Gastrocnemius medialis (tissue), 4 donors: ENCODE data around the gene ETNK1. TPM values are rescaled to one million over a fixed set of nuclear protein-coding genes. Genes with fewer than 3 reads are reported as not detected.

Experiments
- ATAC-seq, 2 donors: fragments of 150-250 bp; one replicate each; pipeline ENCODE4 v1.9.1; 2016
- DNase-seq, 2 donors: peaks; one replicate each; pipeline ENCODE4 v3.0.0-alpha.2; 2019
- H3K27ac ChIP-seq, 4 donors: fragments of 200-600 bp; sonication (generic); 1 replicate in 1 of 4; 2 replicates in 3 of 4; pipeline ENCODE4 v1.5.1; 2016 to 2018; ENCODE audit warnings: mild to moderate bottlenecking in 2 of 4, moderate library complexity in 1 of 4
- H3K27me3 ChIP-seq, 3 donors: fragments of 200-600 bp; sonication (generic) in 2 of 3; 1 replicate in 1 of 3; 2 replicates in 2 of 3; pipeline versions ENCODE4 v1.5.1 to v1.6.0; 2016 to 2019; ENCODE audit warnings: mild to moderate bottlenecking in 1 of 3, moderate library complexity in 1 of 3
- H3K36me3 ChIP-seq, 2 donors: fragments of 200-600 bp; sonication (generic) in 1 of 2; one replicate each; pipeline ENCODE4 v1.5.1; 2017 to 2018
- H3K4me1 ChIP-seq, 2 donors: fragments of 200-600 bp; sonication (generic) in 1 of 2; one replicate each; pipeline ENCODE4 v1.5.1; 2016 to 2017; ENCODE audit warnings: mild to moderate bottlenecking in 2 of 2
- H3K4me3 ChIP-seq, 4 donors: fragments of 200-600 bp; sonication (generic) in 3 of 4; 1 replicate in 1 of 4; 2 replicates in 3 of 4; pipeline ENCODE4 v1.5.1; 2016 to 2019; ENCODE audit warnings: mild to moderate bottlenecking in 2 of 4
- H3K9me3 ChIP-seq, 3 donors: fragments of 200-600 bp; sonication (generic) in 2 of 3; 1 replicate in 1 of 3; 2 replicates in 2 of 3; pipeline ENCODE4 v1.5.1; 2016 to 2019
- CTCF ChIP-seq, 5 experiments: fragments of 450-650 bp in 3 of 5; fragments of 200-600 bp in 2 of 5; sonication (generic) in 2 of 5; IDR thresholded peaks in 4 of 5; conservative IDR thresholded peaks in 1 of 5; 1 replicate in 4 of 5; 2 replicates in 1 of 5; pipeline ENCODE4 v1.5.1; 2016 to 2019; ENCODE audit warnings: antibody characterized with exemption in 5 of 5, mild to moderate bottlenecking in 3 of 5, moderate library complexity in 3 of 5
- POLR2A ChIP-seq, 2 donors: fragments of 450-650 bp; IDR thresholded peaks; one replicate each; pipeline ENCODE4 v1.6.1; 2017; ENCODE audit warnings: antibody characterized with exemption in 2 of 2, mild to moderate bottlenecking in 2 of 2, moderate library complexity in 2 of 2
- in situ Hi-C, 4 donors: fragments of 200-750 bp; cut with MboI; loops; one replicate each; pipeline versions ENCODE4 v1.15.0 to v1.8.0; 2017; ENCODE audit warnings: low sequenced_read_pairs in 4 of 4
- intact Hi-C: fragments of 100-400 bp; cut with DNase I; formaldehyde crosslinking; loops from one replicate; pipeline ENCODE4 v1.15.1; 2023; ENCODE audit warnings: low total_unique reads
- total RNA-seq, 4 donors: library from RNA; depleted of rRNA; stranded (reverse); fragments of >200 nt; gene quantifications; one replicate each; pipeline versions ENCODE4 v1.1.0 to v1.2.3, GENCODE V29; 2016

The ETNK1 gene
- total RNA-seq, 4 donors from 2014 or later: 6.5 to 15.1 (median 7.2) TPM

DNA sequence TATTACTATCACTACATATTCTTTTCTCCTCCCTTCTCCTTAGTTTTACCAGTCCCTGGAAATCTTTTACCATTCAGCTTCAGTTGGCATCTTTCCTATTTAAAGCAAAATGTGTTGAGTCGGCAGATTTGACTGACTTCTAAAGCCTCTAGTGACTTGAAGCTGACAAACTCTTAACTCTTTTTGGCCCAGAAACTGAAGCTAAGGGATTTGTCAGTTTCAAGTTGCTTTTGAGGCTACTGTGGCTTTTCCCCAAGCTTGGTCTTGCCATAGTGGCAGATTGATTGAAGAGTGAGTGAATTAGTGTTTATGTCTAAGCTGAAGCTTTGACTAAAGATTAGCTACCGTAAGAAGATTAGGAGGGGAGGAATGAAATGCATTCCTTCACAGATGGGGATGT, 104.0 kb downstream of the ETNK1 start:
- no peaks in the 10 kb centered on the region for H3K9me3 ChIP-seq
- intact Hi-C loops (no loop called here), in situ Hi-C loops (no loop called here)
- H3K36me3 ChIP-seq: no peaks in the 10 kb centered on the region
- H3K27me3 ChIP-seq: no peaks in the 10 kb centered on the region
- no peak overlapping the region for H3K27ac ChIP-seq
- DNase-seq: no peak
- TF ChIP-seq CTCF (IDR thresholded peaks at IDR 0.05 in 4 of 5, conservative IDR thresholded peaks at IDR 0.05 in 1 of 5): no peak
- no peak for TF ChIP-seq POLR2A (IDR thresholded peaks at IDR 0.05)
- H3K4me1 ChIP-seq: no peaks in the 10 kb centered on the region
- ATAC-seq: no peak
- H3K4me3 ChIP-seq: no peak overlapping the region

GRCh38 chr12:22729431-22729956, 104.5 kb downstream of the ETNK1 start:
- DNase-seq (no peak), ATAC-seq (no peak)
- Histone ChIP-seq H3K36me3 (no peaks in the 10 kb centered on the region), H3K4me1 (no peaks in the 10 kb centered on the region), H3K9me3 (no peaks in the 10 kb centered on the region), H3K27ac (no peak overlapping the region), H3K27me3 (no peaks in the 10 kb centered on the region), H3K4me3 (no peak overlapping the region)
- TF ChIP-seq POLR2A (IDR thresholded peaks at IDR 0.05) (no peak), CTCF (IDR thresholded peaks at IDR 0.05 in 4 of 5, conservative IDR thresholded peaks at IDR 0.05 in 1 of 5) (no peak)
- intact Hi-C loops: no loop called here
- in situ Hi-C loops: no loop called here

DNA sequence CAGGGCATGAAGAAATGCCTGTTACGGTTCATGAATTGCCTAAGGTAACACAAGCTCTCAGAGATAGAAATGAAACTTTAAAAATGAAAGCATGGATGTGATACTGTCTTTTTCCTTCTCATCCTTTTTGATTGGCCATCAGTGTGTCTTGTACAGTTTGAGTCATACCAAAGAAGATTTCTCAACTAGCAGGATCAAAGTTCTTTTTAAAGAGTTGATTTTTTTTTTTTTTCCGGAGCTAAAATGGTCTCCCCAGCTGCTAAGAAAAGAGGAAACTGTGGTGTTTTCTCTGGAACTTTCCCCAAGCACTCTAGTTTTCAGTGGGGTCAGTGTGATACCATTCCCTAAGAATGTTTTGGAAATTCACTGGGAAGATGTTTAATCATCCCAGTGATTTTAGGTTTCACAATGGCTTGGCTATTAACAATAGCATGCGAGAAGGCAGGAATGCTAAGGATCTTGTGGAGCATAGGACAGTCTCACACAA, 105.0 kb downstream of the ETNK1 start:
- in situ Hi-C loops (no loop called here), intact Hi-C loops (no loop called here)
- TF ChIP-seq POLR2A (IDR thresholded peaks at IDR 0.05) (no peak), CTCF (IDR thresholded peaks at IDR 0.05 in 4 of 5, conservative IDR thresholded peaks at IDR 0.05 in 1 of 5) (no peak)
- H3K4me3 ChIP-seq: no peak overlapping the region
- H3K9me3 ChIP-seq: no peaks in the 10 kb centered on the region
- ATAC-seq: peak; percentile 35 to 56
- no peaks in the 10 kb centered on the region for H3K36me3 ChIP-seq
- no peak overlapping the region for H3K27ac ChIP-seq
- no peak for DNase-seq
- H3K27me3 ChIP-seq: no peaks in the 10 kb centered on the region
- no peaks in the 10 kb centered on the region for H3K4me1 ChIP-seq

DNA sequence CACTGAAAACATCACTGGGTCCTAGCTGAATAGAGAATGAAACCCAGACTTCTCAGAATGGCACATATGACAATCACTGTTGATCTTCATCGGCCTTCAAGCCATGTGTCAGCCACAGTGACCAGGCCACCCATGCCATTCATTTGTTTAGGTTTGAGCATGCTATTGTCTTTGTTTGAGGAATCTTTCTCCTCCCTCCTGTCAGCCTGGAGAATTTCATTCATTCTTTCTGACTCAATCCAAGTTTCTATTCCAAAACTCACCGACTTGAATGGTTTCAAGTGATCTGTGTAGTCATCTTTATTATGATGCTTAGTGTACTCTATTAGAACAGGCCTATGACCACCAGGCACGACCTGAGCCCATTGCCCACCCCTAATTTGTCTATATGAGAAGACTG, 106.3 kb downstream of the ETNK1 start:
- intact Hi-C loops: no loop called here
- Histone ChIP-seq H3K27ac (no peak overlapping the region), H3K4me3 (no peak overlapping the region), H3K36me3 (no peaks in the 10 kb centered on the region), H3K9me3 (no peaks in the 10 kb centered on the region), H3K27me3 (no peaks in the 10 kb centered on the region), H3K4me1 (no peaks in the 10 kb centered on the region)
- in situ Hi-C loops: no loop called here
- DNase-seq (no peak), ATAC-seq (no peak)
- TF ChIP-seq POLR2A (IDR thresholded peaks at IDR 0.05): no peak
- no peak for TF ChIP-seq CTCF (IDR thresholded peaks at IDR 0.05 in 4 of 5, conservative IDR thresholded peaks at IDR 0.05 in 1 of 5)

- ATAC-seq (no peak), DNase-seq (no peak)
- H3K4me1 ChIP-seq: no peaks in the 10 kb centered on the region
- H3K27me3 ChIP-seq: no peaks in the 10 kb centered on the region
- no peak for TF ChIP-seq CTCF (IDR thresholded peaks at IDR 0.05 in 4 of 5, conservative IDR thresholded peaks at IDR 0.05 in 1 of 5)
- TF ChIP-seq POLR2A (IDR thresholded peaks at IDR 0.05): no peak
- no peak overlapping the region for H3K27ac ChIP-seq
- H3K36me3 ChIP-seq: no peaks in the 10 kb centered on the region
- no peak overlapping the region for H3K4me3 ChIP-seq
- intact Hi-C loops (no loop called here), in situ Hi-C loops (no loop called here)
- H3K9me3 ChIP-seq: no peaks in the 10 kb centered on the region
Observed at GRCh38 chr12:22733756-22734155, 108.8 kb downstream of the ETNK1 start.
